ENCODE data around the gene SLC43A1. TPM values are rescaled to one million over a fixed set of nuclear protein-coding genes. Genes with fewer than 3 reads are reported as not detected.

SLC43A1 gene
- polyA plus RNA-seq, 1 of the 3 experiments (the other 2 are of a cell fraction), result 4.4 TPM

DNA sequence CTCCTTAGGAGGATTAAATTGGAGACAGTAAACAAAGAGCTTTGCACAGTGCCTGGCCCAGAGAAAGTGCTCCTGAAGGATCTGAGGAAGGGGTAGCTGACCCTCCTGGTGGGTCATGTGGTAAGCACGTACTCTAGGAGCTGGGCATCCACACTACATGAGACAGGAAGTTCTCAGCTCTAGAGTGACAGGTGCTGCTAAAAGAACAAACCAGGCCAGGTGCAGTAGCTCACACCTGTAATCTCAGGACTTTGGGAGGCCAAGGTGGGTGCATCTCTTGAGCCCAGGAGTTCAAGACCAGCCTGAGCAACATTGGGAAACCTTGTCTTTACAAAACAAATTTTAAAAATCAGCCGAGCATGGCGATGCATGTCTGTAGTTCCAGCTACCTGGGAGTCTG, 13.1 kb downstream of the SLC43A1 start:
- Histone ChIP-seq H3K9ac (no peak overlapping the region), H3K4me2 (no peak overlapping the region), H3K79me2 (ENCODE audit: insufficient read depth) (no peaks in the 10 kb centered on the region), H3K27me3 (ENCODE audit: insufficient read depth) (no peaks in the 10 kb centered on the region), H3K27ac (ENCODE audit: low read depth in 2 of 2, low read length in 1 of 2) (no peak overlapping the region), H4K20me1 (ENCODE audit: insufficient read depth) (no peaks in the 10 kb centered on the region), H3K9me3 (no peaks in the 10 kb centered on the region), H3K9me2 (no peaks in the 10 kb centered on the region), H3K4me3 (ENCODE audit: low read depth in 2 of 2, low read length in 1 of 2) (no peak overlapping the region), H3K36me3 (replicated peaks in 1 of 2; ENCODE audit: control insufficient read depth in 1 of 2, insufficient read depth in 2 of 2, low read length in 1 of 2) (no peaks in the 10 kb centered on the region), H3K4me1 (ENCODE audit: control insufficient read depth in 1 of 2, insufficient read depth in 2 of 2, low read depth in 1 of 2, low read length in 1 of 2) (peaks cover 11 to 12% of the 10 kb centered on the region in 2 experiments; a peak in 2 of 4 replicates), H3F3A (replicated peaks; ENCODE audit: insufficient read depth) (no peaks in the 10 kb centered on the region), H2AFZ (ENCODE audit: low read depth) (no peak overlapping the region)
- 87% methylated on average over 3 of the region's 3 CpGs for WGBS (ENCODE audit: low lambda C conversion rate)
- no peak for DNase-seq
- POLR2A ChIA-PET, result interaction anchor here (0.5 kb wide), 1 partner anchor 44 kb away, joined by 3 read pairs; no protein-coding TSS in a partner anchor
- CTCF ChIA-PET, result interaction anchor here (0.8 to 27.2 kb wide), 8 partner anchors 10 to 142 kb away, joined by 3 to 517 read pairs (median 6); partner anchors contain the start of genes SLC43A1 and TIMM10
- TF ChIP-seq, protein P1, sequence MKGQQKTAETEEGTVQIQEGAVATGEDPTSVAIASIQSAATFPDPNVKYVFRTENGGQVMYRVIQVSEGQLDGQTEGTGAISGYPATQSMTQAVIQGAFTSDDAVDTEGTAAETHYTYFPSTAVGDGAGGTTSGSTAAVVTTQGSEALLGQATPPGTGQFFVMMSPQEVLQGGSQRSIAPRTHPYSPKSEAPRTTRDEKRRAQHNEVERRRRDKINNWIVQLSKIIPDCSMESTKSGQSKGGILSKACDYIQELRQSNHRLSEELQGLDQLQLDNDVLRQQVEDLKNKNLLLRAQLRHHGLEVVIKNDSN (IDR thresholded peaks at IDR 0.05; ENCODE audit: borderline replicate concordance, low read depth), result no peak
- TF ChIP-seq GABPA (IDR thresholded peaks at IDR 0.05; ENCODE audit: low read depth), result no peak
- no peak for TF ChIP-seq NFIC (IDR thresholded peaks at IDR 0.05; ENCODE audit: borderline replicate concordance)
- no peak for TF ChIP-seq CHD2 (IDR thresholded peaks at IDR 0.05; ENCODE audit: low read length, partially characterized antibody)

DNA sequence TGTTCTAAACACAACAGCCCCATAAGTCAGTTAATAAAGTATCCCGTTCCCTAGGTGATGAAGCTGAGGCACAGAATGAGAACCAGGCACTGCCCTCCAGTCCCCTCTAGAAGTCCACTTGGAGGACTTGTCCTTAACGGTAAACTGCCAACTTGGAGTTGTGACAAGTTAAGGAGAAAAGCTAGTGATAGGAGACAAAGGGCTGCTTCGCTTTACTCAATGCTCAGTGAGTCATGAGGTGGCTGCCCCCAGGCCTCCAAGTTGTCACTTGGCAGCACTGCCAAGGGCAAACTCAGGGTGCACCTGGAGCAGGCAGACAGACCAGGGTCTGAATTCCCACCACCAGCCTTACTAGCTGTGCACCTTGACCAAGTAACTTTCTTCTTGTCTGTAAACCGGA, 13.5 kb downstream of the SLC43A1 start:
- no peak for DNase-seq
- Histone ChIP-seq H3K4me2 (no peak overlapping the region), H3K9me3 (no peaks in the 10 kb centered on the region), H3K27me3 (ENCODE audit: insufficient read depth) (no peaks in the 10 kb centered on the region), H3K9me2 (no peaks in the 10 kb centered on the region), H3K4me1 (ENCODE audit: control insufficient read depth in 1 of 2, insufficient read depth in 2 of 2, low read depth in 1 of 2, low read length in 1 of 2) (peaks cover 11 to 12% of the 10 kb centered on the region in 2 experiments; a peak in 2 of 4 replicates), H3K36me3 (replicated peaks in 1 of 2; ENCODE audit: control insufficient read depth in 1 of 2, insufficient read depth in 2 of 2, low read length in 1 of 2) (no peaks in the 10 kb centered on the region), H3K79me2 (ENCODE audit: insufficient read depth) (no peaks in the 10 kb centered on the region), H3F3A (replicated peaks; ENCODE audit: insufficient read depth) (no peaks in the 10 kb centered on the region), H2AFZ (ENCODE audit: low read depth) (no peak overlapping the region), H4K20me1 (ENCODE audit: insufficient read depth) (no peaks in the 10 kb centered on the region), H3K4me3 (ENCODE audit: low read depth in 2 of 2, low read length in 1 of 2) (no peak overlapping the region), H3K27ac (ENCODE audit: low read depth in 2 of 2, low read length in 1 of 2) (no peak overlapping the region), H3K9ac (no peak overlapping the region)
- TF ChIP-seq, protein P2, sequence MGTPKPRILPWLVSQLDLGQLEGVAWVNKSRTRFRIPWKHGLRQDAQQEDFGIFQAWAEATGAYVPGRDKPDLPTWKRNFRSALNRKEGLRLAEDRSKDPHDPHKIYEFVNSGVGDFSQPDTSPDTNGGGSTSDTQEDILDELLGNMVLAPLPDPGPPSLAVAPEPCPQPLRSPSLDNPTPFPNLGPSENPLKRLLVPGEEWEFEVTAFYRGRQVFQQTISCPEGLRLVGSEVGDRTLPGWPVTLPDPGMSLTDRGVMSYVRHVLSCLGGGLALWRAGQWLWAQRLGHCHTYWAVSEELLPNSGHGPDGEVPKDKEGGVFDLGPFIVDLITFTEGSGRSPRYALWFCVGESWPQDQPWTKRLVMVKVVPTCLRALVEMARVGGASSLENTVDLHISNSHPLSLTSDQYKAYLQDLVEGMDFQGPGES (IDR thresholded peaks at IDR 0.05; ENCODE audit: low read depth, low read length), result no peak
- TF ChIP-seq, protein P3, sequence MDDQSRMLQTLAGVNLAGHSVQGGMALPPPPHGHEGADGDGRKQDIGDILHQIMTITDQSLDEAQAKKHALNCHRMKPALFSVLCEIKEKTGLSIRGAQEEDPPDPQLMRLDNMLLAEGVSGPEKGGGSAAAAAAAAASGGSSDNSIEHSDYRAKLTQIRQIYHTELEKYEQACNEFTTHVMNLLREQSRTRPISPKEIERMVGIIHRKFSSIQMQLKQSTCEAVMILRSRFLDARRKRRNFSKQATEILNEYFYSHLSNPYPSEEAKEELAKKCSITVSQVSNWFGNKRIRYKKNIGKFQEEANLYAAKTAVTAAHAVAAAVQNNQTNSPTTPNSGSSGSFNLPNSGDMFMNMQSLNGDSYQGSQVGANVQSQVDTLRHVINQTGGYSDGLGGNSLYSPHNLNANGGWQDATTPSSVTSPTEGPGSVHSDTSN (IDR thresholded peaks at IDR 0.05), result no peak
- TF ChIP-seq, protein P4, sequence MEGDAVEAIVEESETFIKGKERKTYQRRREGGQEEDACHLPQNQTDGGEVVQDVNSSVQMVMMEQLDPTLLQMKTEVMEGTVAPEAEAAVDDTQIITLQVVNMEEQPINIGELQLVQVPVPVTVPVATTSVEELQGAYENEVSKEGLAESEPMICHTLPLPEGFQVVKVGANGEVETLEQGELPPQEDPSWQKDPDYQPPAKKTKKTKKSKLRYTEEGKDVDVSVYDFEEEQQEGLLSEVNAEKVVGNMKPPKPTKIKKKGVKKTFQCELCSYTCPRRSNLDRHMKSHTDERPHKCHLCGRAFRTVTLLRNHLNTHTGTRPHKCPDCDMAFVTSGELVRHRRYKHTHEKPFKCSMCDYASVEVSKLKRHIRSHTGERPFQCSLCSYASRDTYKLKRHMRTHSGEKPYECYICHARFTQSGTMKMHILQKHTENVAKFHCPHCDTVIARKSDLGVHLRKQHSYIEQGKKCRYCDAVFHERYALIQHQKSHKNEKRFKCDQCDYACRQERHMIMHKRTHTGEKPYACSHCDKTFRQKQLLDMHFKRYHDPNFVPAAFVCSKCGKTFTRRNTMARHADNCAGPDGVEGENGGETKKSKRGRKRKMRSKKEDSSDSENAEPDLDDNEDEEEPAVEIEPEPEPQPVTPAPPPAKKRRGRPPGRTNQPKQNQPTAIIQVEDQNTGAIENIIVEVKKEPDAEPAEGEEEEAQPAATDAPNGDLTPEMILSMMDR (IDR thresholded peaks at IDR 0.05), result no peak
- TF ChIP-seq, protein P5, sequence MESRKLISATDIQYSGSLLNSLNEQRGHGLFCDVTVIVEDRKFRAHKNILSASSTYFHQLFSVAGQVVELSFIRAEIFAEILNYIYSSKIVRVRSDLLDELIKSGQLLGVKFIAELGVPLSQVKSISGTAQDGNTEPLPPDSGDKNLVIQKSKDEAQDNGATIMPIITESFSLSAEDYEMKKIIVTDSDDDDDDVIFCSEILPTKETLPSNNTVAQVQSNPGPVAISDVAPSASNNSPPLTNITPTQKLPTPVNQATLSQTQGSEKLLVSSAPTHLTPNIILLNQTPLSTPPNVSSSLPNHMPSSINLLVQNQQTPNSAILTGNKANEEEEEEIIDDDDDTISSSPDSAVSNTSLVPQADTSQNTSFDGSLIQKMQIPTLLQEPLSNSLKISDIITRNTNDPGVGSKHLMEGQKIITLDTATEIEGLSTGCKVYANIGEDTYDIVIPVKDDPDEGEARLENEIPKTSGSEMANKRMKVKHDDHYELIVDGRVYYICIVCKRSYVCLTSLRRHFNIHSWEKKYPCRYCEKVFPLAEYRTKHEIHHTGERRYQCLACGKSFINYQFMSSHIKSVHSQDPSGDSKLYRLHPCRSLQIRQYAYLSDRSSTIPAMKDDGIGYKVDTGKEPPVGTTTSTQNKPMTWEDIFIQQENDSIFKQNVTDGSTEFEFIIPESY (IDR thresholded peaks at IDR 0.05; ENCODE audit: borderline replicate concordance, low read depth), result no peak
- TF ChIP-seq NFIC (IDR thresholded peaks at IDR 0.05; ENCODE audit: borderline replicate concordance) (no peak), POLR2AphosphoS5 (IDR thresholded peaks at IDR 0.05; ENCODE audit: low read depth, low read length) (no peak)
- TF ChIP-seq, protein P1 (IDR thresholded peaks at IDR 0.05; ENCODE audit: borderline replicate concordance, low read depth), result no peak
- WGBS (ENCODE audit: low lambda C conversion rate), result 88% methylated on average over 3 of the region's 4 CpGs
- ChIA-PET CTCF (interaction anchor here (0.8 to 27.2 kb wide), 8 partner anchors 9 to 143 kb away, joined by 3 to 517 read pairs (median 6); partner anchors contain the start of genes SLC43A1 and TIMM10), POLR2A (interaction anchor here (0.5 kb wide), 1 partner anchor 44 kb away, joined by 3 read pairs; no protein-coding TSS in a partner anchor)

Measured in SK-N-SH (cell line).